CD4-positive, alpha-beta T cell treated with Interleukin-15 for 1 hour (primary cell): Measurements from ENCODE around the gene CAVIN4.

Source experiments
- DNase-seq: peaks from one replicate; pipeline ENCODE4 v3.0.0-alpha.2; 2020

Gene CAVIN4, protein sequence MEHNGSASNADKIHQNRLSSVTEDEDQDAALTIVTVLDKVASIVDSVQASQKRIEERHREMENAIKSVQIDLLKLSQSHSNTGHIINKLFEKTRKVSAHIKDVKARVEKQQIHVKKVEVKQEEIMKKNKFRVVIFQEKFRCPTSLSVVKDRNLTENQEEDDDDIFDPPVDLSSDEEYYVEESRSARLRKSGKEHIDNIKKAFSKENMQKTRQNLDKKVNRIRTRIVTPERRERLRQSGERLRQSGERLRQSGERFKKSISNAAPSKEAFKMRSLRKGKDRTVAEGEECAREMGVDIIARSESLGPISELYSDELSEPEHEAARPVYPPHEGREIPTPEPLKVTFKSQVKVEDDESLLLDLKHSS

DNA sequence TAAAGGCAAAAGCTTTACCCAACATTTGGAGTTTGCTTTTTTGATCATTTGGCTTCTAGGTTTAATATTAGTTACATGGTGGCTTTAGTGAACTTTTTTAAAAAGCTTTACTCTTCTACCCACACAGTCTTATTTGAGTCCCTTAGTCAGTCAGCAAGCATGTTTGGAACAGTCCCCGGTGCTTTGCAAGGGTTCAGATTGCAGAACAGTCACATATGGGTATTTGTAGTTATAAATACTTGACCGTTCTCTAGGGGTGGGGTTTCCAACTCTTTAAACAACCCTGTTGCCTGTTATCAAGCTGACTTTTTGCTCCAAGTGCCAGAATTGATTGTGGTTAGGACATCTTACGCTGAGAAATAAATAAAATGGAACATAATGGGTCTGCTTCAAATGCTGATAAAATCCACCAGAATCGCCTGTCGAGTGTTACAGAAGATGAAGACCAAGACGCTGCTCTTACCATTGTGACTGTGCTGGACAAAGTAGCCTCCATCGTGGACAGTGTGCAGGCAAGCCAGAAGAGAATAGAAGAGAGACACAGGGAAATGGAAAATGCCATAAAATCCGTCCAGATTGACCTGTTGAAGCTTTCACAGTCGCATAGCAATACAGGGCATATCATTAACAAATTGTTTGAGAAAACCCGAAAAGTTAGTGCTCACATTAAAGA lies at the start of gene CAVIN4:
Gene CAVIN4 (plus strand): TSS at position 304 of the 673 bp plus-strand sequence. CDS start 65 bp downstream, at position 369.
- DNase-seq, result no peak

DNA sequence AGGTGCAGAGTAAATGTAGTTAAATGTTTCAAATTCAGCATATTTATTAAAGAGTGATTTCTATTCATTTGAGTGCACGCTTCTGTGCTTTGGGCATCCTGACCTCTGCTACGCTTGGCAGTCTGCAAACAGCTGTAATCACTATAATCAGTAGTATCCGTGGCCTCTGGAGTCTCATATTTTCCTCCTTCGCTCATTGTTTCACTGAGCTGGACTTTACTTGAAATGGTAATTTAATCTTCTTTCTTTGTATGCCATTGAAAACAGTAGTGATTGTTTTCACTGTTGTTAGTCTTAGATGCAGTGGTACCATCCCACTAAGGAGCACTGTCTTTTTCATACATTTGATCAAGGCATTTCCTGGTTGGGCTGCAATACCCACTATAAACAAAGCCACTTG lies 43.5 kb upstream of the CAVIN4 start:
- no peak for DNase-seq

DNA sequence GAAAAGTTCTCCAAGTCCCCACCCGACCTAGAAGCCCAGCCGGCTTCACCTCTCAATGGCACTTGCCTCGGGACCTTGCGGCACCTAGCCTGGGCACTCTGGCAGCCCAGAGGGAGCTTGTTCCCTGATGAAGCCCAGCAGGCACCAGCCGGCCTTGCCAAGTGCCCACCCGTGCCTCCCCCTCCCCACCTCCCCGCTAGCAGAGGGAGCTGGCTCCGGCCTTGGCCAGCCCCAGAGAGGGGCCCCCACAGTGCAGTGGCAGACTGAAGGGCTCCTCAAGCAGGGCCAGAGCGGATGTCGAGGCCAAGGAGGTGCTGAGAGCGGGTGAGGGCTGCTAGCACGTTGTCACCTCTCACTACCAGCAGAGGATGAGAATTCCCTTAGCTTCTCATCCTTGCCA lies 37.6 kb upstream of the CAVIN4 start:
- DNase-seq, result no peak

DNA sequence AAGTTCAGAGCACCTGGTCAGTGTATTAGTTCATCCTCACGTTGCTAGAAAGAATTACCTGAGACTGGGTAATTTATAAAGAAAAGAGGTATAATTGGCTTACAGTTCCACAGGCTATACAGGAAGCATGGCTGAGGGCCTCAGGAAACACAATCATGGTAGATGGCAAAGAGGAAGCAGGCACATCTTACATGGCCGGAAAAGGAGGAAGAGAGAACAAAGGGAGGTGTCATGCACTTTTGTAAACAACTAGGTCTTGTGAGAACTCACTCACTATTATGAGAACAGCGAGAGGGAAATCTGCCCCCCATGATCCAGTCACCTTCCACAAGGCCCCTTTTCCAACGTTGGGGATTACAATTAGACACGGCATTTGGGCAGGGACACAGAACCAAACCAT lies 28.8 kb upstream of the CAVIN4 start:
- no peak for DNase-seq

DNA sequence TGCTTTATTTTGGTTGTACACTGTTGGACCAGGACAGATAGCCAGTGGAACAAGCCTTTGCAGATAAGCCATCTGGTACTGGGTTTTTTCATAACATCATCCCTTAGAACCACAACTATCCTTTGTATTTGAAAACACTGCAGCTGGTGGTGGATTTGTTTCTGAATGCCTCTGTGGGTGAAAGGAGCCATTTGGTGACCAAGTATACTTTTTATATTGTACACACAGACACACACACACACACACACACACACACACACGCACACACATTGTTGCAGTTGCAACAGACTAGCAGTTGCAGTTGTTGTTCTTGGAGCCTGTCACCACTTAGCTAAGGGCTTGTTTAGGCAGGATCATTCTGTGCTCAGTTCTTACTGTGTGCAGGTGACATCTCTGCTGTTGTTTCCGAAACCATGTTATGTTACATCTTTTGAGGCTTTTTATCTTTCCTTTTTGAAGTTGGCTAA lies 22.9 kb upstream of the CAVIN4 start:
- DNase-seq, result no peak

DNA sequence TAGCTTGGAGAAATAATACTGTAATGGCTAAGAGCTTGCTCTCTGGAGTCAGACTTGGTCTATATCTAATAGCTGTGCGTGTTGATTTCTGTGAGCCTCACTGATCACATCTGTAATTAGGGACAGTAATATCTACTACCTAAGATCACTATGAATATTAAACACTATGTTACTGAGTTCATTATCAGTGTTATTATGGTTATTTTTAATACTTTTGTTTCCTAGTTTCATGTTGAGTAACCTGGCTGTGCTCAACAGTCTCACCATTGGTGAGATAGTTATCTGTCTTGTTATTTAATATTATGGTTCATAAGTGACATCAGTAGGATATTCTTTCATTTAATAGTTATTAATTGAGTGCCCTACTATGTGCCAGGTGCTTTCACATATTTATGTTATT lies 22.4 kb upstream of the CAVIN4 start:
- no peak for DNase-seq

DNA sequence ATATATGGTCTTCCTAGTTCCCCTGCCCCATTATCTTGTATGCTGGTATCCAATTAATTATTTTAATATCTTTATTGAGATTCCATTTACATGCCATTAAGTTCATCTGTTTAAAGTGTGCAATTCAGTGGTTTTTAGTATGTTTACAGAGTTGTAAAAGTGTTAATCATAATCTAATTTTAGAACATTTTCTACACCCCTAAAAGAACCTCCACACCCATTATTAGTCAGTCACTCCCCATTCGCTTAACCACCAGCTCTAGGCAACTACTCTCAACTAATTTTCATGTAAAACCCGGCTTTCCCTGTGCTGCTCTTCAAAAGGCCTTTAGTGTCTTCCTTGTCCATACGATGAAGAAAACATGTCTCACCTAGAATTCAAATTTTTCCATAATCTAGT lies 20.8 kb upstream of the CAVIN4 start:
- DNase-seq, result no peak

DNA sequence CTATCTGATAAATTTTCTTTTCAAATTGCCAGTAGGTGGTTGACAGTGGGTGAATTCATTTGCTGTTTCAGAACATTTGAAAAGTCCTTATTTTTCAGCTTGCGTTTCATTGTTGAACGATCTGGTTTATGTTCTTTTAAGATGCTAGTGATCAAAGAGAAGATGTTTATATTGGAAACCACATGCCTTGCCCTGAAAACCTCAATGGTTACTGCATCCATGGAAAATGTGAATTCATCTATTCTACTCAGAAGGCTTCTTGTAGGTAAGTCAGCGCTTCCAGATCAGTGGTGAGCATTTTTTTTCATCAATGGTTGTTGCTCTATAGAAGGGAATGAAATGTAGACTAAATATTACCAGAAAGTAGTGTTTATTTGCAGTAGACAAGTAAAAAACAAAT lies 16.6 kb upstream of the CAVIN4 start:
- DNase-seq, result no peak

DNA sequence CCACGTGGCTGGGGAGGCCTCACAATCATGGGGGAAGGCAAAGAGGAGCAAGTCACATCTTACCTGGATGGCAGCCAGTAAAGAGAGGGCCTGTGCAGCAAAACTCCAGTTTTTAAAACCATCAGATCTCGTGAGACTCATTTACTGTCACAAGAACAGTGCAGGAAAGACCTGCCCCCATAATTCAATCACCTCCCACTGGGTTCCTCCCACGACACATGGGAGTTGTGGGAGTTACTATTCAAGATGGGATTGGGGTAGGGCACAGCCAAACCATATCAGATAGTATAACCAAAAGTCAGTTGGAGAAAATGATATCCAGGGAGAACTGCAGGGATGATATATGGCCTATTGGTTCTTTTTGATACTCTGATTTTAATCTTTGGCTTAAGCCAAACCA lies 10.0 kb upstream of the CAVIN4 start:
- DNase-seq, result no peak

DNA sequence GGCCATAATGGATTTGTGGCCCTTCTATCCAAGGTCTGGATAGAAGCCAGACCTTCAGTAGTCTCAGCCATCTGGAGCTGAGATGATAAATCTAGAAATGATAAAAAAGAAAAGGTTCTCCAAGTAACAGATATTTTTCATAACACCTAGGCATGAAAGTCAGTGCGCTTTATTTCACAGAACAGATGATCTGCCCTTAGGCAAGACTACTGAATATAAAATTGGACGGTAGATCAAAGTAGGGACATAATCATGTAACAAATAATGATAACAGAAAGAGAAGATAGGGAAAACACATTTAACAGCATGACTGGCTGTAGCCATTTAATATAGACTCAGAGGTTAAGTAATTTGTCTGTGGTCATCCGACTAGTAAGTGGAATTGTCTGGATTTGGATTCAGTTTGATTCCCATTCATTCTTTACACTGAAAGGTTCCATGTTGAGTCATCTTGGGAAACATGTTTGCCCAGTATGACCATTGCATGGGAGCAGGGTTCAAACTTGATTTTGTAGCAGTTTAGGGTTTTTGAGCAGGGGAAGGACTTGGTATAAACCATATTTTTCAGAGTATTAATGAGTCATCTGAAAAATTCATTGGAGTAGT lies 4.1 kb upstream of the CAVIN4 start:
- no peak for DNase-seq

DNA sequence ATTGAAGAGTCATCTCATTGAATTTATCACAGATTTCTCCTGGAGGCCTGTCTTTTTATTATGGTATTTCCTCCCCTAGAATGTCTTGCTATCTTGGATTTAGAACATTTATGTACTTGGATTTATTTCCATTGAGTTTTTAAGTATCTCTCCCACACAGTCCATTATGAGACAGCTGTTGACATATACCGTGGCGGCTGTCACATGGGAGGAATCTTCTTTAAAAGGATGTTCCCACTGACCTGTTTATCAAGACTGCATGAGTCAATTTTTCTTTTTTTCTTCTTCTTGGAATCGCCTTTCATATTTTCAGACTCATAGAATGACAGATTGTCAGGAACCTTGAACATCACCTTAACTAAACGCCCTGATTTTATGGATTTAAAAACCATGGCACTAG lies 2.9 kb upstream of the CAVIN4 start:
- DNase-seq, result no peak

DNA sequence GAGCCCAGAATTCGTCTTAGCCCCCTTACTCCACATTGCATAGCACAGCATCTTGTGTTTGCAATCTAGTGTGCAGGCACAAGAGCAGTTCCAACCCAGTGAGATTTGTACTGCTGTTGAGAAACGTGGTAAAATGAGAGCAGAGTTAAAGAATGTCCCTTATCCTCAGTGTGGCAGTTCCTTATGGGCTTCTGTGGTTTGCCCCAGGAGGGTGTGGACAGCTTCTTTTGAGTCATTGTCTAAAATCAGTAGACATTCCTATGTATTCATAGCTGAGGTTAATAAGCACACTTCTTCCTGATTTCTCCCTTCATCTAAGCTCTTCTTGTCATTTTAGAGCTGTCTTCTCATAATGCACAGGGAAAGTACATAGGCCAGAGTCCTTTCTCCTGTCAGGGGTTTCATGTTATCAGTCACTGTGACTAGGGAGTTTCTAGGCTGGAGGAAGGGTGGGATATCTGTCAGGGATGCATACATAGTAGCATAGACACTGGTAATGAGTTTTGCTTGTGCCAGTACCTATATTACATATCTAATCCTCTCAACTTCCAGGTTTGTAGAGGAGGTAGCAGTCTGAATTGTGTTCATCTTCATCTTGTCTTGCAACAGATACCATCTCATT lies 2.0 kb upstream of the CAVIN4 start:
- no peak for DNase-seq

DNA sequence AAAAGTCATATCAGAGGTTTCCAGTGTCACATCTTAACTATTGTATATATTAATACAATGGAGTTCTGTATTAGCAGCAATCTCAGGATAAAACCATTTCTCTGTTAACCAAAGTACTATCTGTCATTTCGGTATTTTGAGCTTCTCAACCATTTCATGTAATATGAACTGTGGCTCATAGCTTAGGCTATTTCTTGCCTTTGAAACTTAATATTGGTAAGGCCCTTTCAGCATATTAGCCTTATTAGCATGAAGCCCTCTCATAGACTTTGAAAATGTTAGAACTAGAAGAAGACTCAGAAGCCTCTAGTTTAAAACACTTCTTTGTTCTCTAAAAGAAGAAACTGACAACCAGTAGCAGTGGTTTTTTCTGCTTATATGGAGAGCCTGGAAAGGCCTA lies 731 bp downstream of the CAVIN4 start:
- no peak for DNase-seq

DNA sequence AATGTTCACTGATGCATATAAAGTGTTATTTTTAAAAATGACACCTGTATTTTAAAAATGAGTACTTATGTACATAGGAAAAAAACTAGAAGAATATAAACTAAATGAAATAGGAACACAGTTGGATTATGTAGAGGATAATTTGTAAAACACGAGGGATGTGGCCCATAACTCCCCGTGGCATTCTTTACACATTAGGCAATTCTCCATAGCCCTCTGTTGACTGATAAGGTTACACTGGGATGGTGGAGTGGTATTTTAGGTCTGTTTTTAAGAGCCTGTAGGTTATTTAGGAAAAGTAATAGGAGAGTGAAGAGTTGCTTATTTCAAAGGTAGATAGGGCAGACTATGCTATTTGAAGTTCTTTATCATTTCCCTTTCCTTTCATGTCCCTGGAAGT lies 1.8 kb downstream of the CAVIN4 start:
- DNase-seq, result no peak

DNA sequence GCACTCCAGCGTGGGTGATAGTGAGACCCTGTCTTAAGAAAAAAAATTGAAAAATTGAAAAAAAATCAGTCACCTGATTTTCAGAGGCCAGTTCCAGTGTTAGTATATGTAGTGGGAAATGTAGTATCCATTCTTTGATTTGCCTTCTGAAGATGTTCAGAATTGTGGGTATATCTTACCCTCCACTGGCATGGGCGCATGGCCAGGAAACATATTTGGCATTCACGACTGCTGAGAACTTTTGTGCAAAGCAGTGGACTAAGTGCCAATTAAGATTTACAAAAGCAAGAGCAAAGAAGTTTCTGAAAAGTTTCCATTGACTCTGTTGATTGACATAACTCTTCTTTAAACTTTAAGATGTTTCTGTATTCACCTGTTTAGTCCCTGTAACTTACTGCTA lies 2.4 kb downstream of the CAVIN4 start:
- no peak for DNase-seq

DNA sequence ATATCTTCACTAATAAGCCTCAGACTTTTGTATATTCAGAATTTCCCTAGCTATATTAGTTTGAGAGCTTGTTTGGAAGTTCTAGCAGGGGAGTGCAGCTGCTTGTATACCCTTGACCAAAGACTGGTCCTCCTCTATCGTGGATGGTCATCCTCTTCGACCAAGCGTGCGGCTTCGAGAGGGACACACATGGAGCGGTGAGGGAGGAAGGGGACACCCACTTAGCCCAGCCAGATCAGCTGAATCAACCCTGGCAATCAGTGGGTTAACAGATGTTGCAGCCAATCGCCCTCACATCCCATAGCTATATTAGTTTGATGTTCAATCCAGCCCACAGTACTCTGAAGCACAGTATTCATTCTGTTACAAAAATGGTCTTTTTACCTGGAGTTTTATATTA lies 3.2 kb downstream of the CAVIN4 start:
- DNase-seq, result no peak

DNA sequence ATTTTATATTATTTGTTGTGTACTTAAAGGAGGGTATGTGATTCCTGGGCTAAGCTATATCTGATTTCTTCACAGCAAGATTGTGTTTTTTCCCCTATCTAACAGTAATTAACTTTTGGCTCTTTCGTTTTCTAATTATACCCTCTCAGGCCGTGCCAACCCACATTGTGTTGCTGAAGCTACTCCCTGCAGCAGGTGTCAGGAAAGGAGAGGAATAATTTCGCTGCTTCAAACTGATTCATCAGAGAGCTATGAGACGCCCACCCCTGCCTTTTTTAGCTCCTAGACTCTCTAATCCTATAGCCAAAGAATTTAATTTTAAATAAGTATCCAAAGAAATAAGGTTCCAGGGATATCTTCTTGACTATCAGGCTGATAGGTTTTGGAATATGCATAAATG lies 3.8 kb downstream of the CAVIN4 start:
- DNase-seq, result no peak

DNA sequence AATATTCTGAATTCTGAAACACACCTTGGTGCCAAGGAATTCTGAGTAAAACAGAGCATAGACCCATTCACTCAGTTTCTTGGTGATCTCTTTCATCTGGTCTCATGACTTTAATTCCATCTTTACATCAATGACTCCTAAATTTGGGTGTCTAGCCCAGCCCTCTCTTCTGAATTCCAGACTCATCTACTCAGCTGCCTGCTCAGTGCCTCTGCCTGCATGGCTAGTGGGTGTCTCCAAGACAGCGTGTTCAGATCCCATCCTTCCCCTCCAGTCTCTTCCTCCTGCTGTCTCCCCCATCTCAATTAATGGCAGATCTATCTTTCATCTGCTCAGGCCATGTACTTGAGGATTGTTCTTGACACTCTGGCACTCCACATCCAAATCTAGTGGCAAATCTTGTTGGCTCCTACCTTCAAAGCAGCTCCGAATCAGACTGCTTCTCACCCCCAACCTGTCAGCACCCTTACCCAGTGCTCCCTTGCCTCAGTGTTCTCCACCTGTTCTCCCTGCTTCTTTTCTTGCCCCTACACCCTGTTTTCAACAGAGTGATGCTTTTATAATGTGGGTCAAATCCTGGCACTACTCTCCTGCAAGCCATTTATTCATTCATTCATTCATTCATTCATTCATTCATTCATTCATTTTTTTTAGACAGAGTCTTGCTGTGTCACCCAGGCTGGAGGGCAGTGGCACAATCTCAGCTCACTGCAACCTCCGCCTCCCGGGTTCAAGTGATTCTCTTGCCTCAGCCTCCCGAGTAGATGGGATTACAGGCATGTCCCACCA lies 5.3 kb downstream of the CAVIN4 start:
- DNase-seq, result no peak

DNA sequence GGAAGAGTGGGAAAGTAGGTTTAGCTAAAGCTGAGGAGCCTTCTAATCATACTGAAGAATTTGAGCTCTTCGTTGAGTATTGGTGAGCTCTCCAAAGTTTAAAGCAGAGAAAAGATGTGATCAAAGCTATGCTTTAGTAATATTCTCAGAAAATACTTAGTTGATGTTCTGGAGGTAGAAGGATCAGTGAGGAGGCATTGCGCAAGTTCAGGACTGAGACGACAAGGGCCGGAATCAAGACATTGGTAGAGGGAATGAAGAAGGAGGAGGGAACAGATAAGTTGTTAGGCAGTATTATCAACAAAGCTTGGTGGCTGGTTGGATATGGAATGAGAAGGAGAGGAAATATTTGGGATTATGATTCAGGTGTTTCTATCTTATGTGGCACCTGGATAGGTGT lies 7.1 kb downstream of the CAVIN4 start:
- DNase-seq, result no peak

DNA sequence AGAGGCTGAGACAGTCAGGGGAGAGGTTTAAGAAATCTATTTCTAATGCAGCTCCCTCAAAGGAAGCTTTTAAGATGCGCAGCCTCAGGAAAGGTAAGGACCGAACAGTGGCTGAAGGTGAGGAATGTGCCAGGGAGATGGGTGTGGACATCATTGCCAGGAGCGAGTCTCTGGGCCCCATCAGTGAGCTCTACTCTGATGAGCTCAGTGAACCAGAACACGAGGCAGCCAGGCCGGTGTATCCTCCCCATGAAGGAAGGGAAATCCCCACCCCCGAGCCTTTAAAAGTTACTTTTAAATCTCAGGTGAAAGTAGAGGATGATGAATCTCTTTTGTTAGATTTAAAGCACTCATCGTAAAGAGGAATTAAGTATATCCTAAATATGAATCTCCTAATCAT lies 8.2 kb downstream of the CAVIN4 start:
- no peak for DNase-seq

DNA sequence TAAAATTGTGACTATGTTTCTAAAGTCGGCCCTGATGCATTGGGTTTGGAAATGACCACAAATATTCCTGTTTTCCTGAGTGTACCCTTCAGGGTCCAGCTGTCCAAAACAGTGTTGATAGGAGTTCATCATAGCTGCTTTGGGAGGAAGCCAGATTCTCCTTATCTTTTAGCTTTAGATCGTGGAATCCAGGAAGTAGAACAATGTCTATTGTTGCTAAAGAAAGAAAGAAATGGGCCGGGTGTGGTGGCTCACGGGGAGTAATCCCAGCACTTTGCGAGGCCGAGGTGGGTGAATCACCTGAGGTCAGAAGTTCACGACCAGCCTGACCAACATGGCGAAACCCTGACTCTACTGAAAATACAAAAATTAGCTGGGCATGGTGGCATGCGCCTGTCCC lies 9.5 kb downstream of the CAVIN4 start:
- no peak for DNase-seq

DNA sequence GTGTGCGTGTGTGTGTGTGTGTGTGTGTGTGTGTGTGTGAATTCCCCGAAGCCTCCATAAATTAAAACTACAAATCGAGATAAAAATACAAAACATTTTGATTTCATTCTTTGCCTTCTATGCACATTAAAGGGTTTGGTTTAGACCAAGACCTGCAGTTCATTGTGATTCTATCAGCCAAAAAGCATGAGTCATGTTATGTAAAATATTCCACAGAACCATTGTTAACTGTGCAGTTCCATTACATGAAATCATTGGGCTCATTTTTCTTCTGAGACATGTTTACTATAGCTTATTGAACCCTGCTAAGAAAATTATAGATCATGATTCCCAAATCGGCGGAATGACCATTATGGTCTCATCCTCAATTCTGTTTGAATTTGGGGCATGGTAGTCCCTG lies 11.7 kb downstream of the CAVIN4 start:
- DNase-seq, result no peak

DNA sequence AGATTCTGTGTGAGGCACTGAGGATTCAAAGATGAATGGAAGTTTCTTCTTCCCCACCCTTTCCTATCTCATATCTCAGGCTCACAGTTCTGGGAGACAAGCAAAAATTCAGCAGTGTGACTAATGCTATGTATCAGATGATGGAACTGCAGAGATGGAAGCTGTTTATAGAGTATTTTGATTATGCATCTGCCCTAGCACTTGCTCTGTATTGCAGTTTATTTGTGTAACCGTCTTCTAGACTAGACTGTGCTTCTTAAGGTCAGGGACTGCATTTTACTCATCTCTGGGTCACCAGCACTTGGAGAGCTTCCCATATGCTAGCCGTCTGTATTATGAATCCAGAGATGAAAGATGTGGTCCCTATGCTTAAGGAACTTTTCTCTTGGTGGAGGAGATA lies 12.6 kb downstream of the CAVIN4 start:
- DNase-seq, result no peak
